Measurements from ENCODE around the gene RANBP3L. TPM values are rescaled to one million over a fixed set of nuclear protein-coding genes. Genes with fewer than 3 reads are reported as not detected.
A peak's percentile ranks its signal among the peaks of the same experiment; 100 is the strongest.
"Not testable (repeated sequence)": the region's sequence is repeated elsewhere in the genome, so short reads cannot be mapped to it uniquely, and the experiment has no call there.

The RANBP3L gene, protein sequence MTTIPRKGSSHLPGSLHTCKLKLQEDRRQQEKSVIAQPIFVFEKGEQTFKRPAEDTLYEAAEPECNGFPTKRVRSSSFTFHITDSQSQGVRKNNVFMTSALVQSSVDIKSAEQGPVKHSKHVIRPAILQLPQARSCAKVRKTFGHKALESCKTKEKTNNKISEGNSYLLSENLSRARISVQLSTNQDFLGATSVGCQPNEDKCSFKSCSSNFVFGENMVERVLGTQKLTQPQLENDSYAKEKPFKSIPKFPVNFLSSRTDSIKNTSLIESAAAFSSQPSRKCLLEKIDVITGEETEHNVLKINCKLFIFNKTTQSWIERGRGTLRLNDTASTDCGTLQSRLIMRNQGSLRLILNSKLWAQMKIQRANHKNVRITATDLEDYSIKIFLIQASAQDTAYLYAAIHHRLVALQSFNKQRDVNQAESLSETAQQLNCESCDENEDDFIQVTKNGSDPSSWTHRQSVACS
- polyA plus RNA-seq (ENCODE audit: insufficient read length) = 8.0 TPM
- long read RNA-seq, donor 1 = 0 reads
- long read RNA-seq, donor 2, partial matches to known transcripts = 5 of 5 reads
- long read RNA-seq, donor 2, other reads (novel, unspliced or antisense) = 0 of 5 reads
- long read RNA-seq, donor 3 = 0 reads
- long read RNA-seq, donor 4 = 0 reads
- long read RNA-seq, donor 5 = 0 reads
- long read RNA-seq, donor 6 = 0 reads
- long read RNA-seq, donor 7, partial matches to known transcripts = 0 of 2 reads
- long read RNA-seq, donor 7, other reads (novel, unspliced or antisense) = 0 of 2 reads
- long read RNA-seq, donor 8 = 0 reads

DNA sequence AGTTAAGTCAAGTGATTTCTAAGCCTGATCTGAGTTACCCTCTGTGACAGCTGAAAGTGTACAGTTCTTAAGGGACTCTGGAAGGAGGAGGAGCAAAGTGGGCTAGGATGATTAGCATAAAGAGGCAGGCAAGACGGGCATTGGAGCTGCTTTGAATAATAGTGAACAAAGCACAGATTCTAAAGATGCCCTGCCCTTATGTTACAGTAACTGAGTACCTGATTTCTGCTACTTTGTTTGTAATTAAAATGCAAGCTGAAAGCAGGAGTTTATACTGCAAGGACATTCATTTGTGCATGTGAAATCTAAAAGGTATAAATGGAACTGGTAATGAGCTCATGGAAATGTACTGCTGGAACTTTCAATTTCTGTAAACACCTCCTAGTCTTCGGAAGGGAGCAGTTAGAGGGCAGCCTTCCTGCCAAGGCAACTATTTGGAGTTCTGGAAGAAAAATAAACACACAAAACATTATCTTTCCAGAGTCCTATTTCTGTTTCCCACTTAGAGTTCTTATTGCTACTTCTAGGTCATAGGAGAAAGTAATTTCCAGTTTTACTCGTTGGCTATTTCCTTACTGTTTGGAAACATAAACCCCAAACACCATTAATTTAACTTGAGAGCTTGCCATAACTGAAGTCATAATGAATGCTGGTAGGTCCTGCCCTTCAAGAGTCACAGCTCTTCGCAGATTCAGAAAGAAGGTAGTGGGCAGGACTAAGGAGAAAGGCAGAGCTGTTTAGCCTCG is at the start of gene RANBP3L:
Gene RANBP3L, minus strand, starts transcription at position 45 of the 746 bp plus-strand sequence. CDS start 486 bp downstream, outside the sequence.
- DNase-seq = peak; percentile 60

- no peak for DNase-seq
Measured at GRCh38 chr5:36346896-36347690, 45.4 kb upstream of the RANBP3L start.

- DNase-seq = no peak
Measured at GRCh38 chr5:36344899-36345298, 43.2 kb upstream of the RANBP3L start.

GRCh38 chr5:36341720-36342119 is 40.0 kb upstream of the RANBP3L start:
- DNase-seq = not testable (repeated sequence)

DNA sequence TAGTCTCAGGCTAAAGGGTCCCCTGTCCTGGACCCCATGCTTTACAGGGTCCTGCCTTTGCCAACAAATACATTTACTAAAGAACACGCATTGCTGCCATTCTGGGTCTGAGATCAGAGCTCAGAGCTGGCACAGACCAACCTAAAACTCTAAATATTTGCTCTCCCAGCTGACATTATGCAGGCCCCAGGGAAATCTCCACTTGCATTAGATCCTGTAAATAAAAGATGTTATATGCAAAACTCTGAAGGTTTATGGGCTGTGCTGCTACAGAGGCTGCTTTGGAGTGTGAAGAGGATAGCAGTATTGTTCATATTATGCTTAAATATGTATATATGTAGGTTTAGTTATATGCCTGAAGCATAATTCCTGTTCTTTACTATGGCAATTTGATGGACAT is 35.9 kb upstream of the RANBP3L start:
- no peak for DNase-seq

GRCh38 chr5:36334315-36334714 is 32.6 kb upstream of the RANBP3L start:
- peak; percentile 34 for DNase-seq

DNA sequence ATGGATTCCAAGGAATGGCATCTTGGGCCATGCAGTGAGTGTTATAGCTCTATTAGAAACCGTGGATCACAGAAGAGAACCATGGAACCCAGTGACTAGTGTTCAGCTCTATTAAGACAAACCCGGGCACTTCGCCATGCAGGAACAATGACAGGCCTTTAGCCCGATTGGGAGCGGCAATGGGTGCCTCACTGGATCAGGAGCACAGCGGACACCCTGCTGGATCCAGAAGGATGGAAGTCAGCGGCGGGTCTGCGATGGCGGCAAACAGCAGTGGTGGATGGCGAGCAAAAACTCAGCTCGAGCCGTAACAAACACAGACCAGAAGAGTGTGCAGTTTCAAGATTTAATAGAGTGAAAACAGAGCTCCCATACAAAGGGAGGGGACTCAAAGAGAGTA is 31.0 kb upstream of the RANBP3L start:
- DNase-seq = not testable (repeated sequence)

GRCh38 chr5:36325196-36325595 is 23.5 kb upstream of the RANBP3L start:
- DNase-seq = no peak

GRCh38 chr5:36323926-36324781 is 22.5 kb upstream of the RANBP3L start:
- no peak for DNase-seq

GRCh38 chr5:36312953-36313672 is 11.4 kb upstream of the RANBP3L start:
- no peak for DNase-seq

DNA sequence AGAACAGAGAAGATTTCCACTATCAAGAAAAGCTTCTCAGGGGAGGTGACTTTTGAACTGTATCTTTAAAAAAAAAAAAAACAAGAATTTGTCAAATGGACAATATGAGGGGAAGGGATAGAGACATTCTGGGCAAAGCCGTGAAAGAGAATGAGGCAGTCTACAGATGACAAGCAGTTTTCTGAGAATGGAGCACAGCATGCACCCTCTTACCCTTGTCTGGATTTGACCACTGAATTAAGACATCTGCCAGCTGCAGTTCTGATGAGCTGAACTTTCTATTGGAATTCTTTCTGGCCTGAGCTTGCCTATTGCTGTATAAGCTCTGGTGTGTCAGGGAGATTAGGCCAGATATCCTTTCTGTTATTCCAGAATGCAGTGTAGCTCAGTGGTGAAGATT is 10.3 kb upstream of the RANBP3L start:
- DNase-seq = no peak

DNA sequence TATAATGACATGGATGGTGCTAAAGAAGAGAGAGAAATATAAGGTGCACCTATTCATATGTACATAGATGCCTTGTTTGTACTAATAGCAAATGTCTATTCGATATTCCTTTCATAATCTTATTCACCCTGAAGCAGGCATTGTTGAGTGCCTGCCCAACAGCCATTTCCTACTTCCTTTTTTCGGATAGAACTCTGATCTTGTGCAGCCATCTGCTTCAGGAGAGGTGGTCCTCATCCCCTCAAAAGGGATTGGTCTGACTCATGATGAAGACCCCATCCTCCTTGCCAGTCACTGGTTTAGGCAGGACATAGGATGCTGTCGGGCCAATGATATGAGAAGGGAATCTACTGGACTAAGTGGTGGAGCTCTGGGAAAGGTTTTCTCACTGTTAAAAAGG is 8.4 kb upstream of the RANBP3L start:
- no peak for DNase-seq

DNA sequence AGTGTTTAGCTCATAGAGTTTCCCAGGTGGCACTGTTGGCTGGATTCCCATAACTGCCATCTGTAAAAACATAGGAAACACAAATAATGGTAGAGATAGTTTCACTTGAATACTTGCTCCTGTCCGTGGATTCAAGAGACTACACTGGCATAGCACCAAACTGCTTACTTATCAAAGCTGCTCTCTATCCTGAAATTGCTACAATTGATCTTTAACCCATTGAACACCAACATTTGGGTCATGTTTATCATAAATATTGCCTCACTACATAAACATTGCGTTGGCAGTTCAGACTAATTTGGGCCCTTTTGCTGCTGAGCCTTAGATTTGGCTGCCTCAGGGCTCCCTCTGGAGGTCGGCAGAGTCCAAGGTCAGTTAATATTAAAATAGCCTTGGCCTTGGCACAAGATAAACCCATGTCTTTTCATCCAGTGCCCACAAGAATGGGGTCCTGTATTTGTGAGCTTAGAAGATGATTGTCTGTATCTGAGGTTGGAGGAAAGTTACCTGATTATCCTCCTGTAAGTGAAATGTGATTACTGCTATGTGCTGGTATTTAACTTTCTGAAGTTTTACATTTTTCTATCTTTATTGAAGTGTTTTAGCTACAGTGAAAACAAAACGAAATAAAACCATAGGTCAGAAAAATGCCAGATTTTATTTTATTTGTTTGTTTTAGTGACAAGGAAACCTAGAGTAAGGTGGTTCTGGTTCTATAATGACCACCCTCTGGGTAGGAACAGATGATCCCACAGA is 4.0 kb upstream of the RANBP3L start:
- no peak for DNase-seq

- no peak for DNase-seq
Measured at GRCh38 chr5:36304095-36304805, 2.5 kb upstream of the RANBP3L start.

DNA sequence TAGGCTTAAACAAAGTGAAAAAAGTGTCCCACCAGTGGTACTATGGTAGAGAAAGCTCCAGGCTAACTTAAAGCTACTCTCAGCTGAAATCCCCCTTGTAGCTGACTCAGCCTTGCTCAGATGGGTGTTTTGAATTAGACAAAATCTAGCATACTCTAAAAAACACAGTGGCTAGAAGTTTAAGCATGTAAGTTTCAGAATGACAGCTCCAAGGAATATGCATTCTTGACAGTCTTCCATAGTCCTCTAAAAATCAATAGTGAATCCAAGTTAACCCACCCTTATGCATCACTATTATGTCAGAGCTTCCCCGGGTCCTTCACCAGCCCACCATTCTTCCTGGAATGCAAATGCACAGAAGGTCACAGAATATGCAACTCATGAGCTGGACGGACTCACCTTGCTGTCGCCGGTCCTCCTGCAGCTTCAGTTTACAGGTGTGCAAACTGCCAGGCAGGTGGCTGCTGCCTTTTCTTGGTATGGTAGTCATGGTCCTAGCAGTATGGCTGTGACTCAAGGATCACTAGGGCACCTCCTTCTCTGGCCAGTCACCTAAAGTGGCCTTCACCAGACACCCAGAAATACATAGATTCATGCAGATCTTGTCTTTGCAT is 668 bp downstream of the RANBP3L start:
- DNase-seq = no peak

GRCh38 chr5:36300191-36300926 is 1.3 kb downstream of the RANBP3L start:
- DNase-seq = peak; percentile 8

GRCh38 chr5:36298552-36298951 is 3.1 kb downstream of the RANBP3L start:
- DNase-seq = no peak
